SK-MEL-5 (cell line): ENCODE data around the gene DOK6. TPM values are rescaled to one million over a fixed set of nuclear protein-coding genes. Genes with fewer than 3 reads are reported as not detected.

Experiments
- DNase-seq: peaks from one replicate; pipeline ENCODE4 v3.0.0-alpha.2; 2016; ENCODE audit warnings: low read depth, low spot score
- in situ Hi-C: cut with HindIII; loops from 2 replicates; pipeline ENCODE4 v1.10.0; 2016; ENCODE audit warnings: low sequenced_read_pairs, high pct_unique_total_duplicates, low pct_unique_long_range_greater_than_20kb
- total RNA-seq: library from RNA; depleted of rRNA; stranded (reverse); fragments of >200 nt; shearing (Covaris generic); gene quantifications from 2 replicates; pipeline ENCODE4 v1.2.3, GENCODE V29; 2014

The DOK6 gene
- total RNA-seq, 1 experiment from 2014 or later, result 0.24 TPM

DNA sequence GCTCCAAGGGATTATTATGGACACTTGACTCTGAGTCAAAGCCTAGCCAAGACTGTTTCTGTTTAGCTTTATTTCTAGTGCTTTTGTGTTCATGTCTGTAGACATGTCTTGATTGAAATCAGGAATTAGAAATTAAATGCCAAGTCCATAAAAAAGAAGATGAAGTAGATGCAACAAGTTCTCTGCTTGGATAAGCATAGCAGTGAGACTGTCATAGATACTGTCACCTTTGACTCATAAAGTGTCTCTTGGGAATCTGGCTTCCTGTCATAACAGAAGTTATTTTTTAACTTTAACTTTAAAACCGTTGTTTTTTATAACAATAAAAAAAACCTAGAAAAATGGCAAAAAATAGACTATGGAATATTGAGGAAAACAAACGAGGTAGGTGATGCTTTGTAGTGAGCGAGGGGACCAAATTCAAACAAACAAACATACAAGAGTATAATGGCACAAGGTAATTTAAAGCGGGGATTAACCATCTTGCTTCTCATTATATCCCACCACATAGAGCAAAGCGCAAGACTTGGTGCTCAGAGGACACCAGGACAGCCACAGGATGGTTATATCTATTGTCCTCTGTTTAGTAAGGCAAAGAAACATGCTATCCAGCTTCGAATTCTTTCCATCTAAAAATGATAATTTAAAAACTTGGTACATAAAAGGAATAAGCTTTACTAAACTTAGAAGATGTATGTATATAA lies 482.4 kb downstream of the DOK6 start:
- no peak for DNase-seq
- in situ Hi-C loops, result no loop called here

DNA sequence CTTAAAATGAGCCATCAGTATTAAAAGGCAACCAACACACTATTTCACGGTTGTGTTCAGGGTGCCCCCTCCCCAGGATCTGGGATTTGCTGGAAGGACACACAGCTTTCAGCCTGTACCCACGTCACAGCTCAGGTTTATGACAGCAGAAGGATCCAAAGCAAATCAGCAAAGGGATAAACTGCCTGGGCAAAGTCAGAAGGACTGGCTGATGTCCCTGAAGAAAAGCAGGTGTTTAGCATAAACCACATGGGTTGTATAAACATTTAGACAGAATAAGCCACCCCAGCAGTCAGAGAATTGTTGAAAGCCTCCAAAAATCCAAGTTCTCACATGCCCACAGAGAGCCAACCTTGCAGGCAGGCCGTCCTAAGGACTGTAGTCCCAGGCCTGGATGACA lies 483.1 kb downstream of the DOK6 start:
- no peak for DNase-seq
- in situ Hi-C loops, result no loop called here

DNA sequence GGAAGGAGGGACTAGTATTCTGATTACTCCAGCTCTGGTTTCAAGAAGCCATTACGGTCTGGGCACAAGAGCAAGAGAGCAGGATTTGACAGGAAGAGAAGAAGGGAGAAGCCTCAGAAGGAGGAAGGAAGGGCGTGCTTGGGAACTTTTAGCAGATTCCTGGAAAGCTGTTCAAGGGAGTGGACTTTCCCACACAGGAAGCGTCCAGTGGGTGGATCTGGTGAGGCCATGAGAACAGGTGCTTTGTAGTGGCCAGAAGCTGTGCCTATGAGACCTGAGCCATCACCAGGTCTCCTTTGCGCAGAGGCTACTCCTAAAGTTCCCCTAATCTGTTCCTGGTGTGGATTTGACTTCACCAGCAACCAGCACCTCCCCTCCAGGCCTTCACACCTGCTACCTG lies 484.7 kb downstream of the DOK6 start:
- no peak for DNase-seq
- in situ Hi-C loops, result no loop called here

DNA sequence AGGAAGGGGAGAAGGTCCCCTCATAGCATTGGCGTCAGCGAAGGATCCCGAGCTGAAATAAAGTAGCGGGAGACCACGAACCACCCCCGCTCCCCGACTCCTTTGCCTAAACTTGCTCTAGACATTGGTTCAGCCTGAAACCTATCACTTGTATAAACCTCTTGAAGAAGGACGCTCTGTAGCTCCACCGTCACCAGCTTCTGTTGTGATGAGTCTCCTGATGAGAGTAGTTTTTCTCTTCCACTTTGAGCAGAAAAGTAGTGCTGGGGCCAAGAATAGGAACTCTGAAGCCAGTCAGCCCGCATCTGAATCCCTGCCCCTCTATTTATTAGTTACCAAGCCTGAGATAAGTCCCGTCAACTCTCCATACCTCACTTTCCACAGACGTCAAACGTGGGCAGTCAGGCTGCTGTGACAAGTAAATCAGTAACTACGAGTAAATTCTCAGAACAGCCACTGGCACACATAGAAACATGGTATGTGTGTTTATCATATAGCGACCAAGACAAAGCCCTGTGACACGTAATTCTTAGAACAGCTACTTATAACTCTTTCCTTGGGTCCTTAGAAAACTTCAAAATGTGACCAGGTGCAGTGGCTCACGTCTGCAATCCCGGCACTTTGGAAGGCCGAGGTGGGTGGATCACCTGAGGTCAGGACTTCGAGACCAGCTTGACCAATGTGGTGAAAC lies 485.3 kb downstream of the DOK6 start:
- in situ Hi-C loops, result no loop called here

DNA sequence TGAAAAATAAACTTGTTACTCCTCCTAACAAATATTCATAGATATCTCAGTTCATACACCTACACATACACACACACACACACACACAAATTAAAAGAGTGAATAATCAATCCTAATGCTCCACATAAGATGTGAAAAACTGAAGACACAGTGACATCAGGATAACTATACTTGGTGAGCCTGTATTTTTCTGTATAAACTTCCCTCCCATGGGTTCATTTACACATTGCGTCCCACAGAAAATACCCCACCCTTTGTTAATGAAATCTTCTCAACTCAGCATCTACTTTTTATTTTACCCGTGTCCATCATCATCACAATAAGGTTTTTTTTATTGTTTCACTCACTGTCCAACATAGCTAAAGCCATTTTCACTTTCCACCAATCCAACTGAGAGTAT lies 486.6 kb downstream of the DOK6 start:
- in situ Hi-C loops, result no loop called here
- DNase-seq, result no peak

More for the DNA sequence above, 485.3 kb downstream of the DOK6 start:
- no peak for DNase-seq

DNA sequence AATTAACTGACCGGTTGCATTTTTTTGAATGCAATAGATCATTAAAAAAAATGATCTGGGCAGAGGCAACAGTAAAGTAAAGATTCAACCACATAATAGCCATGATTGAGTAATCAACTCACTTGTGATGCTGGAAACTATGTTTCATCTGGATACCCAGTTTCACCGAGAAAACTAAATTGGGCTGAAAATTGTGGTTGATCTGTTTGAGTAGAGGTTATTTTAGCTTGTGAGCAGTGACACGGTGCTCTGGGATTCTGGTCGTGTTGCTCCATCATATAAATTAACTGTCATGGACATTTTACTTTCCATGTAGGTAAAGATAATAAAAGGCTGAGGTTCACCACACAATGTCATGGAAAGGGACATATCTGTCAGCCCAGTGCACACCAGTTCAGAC lies 488.3 kb downstream of the DOK6 start:
- in situ Hi-C loops, result no loop called here
- no peak for DNase-seq

DNA sequence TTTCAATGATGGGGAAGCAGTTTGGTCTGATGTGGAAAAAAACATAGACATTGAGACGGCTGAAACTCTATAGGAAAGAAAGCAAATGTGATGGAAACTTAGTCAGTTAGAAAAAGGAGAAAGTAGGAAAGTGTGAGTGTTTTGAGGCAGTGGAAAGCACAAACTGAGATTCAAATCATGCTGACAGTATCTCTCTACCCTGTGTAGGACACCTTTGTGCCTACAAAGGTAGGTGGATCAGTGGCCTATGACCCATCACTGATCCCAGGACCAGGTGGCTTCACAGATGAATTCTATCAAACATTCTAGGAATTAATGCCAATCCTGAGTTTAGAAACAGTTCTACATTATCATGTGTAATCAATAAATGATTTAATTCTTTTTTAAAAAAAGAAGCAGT lies 489.9 kb downstream of the DOK6 start:
- DNase-seq, result no peak
- in situ Hi-C loops, result no loop called here

DNA sequence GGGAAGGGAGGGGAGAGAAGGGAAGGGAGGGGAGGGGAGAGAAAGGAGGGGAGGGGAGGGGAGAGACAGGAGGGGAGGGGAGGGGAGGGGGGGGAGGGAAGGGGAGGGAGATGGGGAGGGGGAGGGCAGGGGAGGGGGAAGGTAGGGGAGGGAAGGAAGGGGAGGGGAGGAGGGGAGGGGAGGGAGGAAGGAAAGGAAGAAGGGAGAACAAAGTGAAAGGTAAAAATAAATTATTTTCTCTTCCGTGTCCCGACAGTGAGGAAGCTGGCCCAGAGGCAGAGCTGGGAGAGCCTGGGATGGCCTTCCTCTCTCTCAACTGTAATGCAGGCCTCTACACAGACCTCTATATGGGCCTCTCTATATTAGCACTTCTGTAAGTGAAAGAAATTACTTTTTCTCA lies 493.8 kb downstream of the DOK6 start:
- in situ Hi-C loops, result no loop called here
- DNase-seq, result no peak

DNA sequence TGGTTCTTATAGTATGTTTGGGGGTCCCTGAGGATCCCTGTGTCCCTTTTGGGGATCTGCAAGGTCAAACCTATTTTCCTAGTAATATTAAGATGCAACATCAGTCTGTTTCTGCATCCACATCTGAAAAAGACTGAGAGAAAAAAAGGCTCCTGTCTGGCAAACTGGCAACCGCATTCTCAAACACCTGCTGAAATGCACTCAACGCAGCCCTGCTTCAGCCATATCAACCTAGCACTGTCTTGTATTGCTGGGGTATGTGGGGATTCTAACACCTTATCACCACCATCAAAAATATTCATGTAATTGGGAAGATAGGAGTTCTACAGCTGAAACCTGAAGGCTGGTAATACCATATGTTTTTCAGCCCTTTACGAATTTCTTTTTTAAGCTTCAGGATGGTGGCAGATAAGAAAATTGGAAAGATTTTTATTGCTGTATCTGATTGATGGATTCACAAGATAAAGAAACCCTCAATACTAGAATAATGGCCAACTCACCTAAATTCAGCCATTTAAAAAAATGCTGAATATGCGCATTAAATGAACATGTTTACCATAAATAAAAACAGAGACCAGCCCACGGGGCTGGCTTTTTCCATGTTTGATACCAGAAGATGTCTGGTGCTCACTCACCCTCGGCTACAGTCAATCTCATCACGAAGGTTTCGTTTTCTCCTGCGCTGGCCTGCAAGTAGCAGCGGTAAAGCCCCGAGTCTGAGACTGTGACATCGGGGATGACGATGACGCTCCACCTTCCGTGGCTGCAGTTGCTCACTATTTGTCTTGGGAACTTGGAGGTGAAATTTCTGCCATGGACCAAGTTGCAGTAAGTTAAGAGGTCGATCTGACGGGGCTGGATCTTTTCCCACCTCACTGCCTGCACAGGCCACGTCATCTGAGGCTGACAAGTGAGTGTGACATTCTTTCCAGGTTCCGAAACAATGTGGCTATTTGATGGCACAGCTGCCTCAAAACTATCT lies 494.7 kb downstream of the DOK6 start:
- in situ Hi-C loops, result no loop called here
- no peak for DNase-seq

DNA sequence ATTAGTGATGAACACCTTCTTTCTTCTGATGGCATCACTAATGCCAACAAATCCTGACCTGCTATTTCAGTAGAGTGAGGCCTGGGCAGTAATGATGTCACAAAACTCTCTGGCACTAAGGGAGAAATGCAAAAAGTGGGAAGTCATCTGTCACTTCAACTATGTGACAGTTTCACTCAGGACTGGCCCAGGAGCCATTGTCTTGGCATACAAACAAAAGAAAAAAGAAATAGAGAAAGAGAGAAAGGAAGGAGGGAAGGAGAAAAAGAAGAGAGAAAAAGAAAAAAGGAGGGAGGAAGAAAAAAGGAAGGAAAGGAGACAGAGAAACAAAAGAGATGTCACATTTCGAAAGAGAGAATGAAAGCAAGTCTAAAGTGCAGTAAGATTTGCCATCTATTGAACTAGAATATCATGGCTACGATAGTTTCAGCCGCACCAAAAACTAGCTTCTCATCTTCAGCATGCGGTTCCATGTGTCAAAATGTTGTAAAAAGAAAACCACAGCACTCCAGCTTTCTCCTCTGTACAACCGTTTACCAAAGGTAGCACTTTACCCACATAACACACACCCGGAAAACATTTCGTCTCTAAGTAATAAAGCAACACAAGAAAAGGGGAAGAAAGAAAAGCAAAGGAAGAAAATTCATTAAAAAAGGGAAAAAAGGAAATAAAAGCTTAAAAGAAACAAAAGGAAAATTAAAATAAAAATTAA lies 496.9 kb downstream of the DOK6 start:
- no peak for DNase-seq
- in situ Hi-C loops, result no loop called here

DNA sequence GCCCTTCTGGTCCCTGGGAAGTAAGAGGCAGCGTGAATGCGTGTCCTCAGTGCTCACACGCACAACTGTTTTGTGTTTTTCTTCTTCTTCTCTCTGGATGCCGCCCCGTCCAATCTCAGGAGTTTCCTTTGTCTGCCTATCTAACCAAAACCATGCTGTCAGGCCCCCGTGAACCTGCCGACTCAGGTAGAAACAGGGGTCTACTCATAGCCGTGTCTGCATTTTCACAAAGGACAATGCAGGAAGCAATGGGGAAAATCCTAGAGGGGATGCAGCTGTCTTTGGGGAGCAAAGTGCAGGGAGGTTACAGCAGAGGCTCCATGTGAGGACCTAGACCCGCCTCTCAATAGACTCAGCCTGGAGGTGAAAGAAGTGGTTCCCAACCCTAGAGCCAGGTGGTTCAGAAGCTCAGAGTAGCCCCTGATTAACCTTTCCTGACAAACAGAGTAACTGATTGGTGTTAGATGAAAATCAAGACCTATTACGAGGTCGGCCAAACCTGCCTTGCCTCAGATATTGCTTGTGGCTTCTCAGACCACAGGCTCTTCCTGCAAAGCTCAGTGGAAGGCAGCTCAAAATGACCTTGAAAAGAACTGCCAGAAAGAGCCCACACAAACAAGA lies 497.7 kb downstream of the DOK6 start:
- in situ Hi-C loops, result no loop called here
- no peak for DNase-seq
